H1 (cell line): ENCODE results near the gene SEMG2. TPM values are rescaled to one million over a fixed set of nuclear protein-coding genes. Genes with fewer than 3 reads are reported as not detected.

Experiments
- CHD7 ChIP-seq: fragments of 300-600 bp; sonication (generic); IDR thresholded peaks from 2 replicates; pipeline ENCODE4 v1.7.1; 2012; ENCODE audit warnings: low read length, moderate library complexity, mild to moderate bottlenecking, inconsistent platforms; ENCODE audit not compliant: insufficient replicate concordance
- polyA plus RNA-seq, 7 experiments: library from polyadenylated mRNA; depleted of rRNA in 3 of 7; stranded (reverse) in 5 of 7; unstranded in 2 of 7; fragments of >200 nt in 5 of 7; fragments of 200-250 nt in 2 of 7; gene quantifications; 1 replicate in 5 of 7; 2 replicates in 1 of 7; 4 replicates in 1 of 7; pipeline versions ENCODE4 v1.2.1 to v1.2.3, GENCODE V29; 2011 to 2013; ENCODE audit warnings: missing spikeins in 2 of 7, mixed read lengths in 2 of 7
- total RNA-seq: library from RNA; stranded (reverse); fragmentation: NEBNext Ultra II Directional; extraction: Animal tissue kit (Norgen Biotek cat#: 25700); gene quantifications from 2 replicates; pipeline ENCODE4 v1.2.1, GENCODE V29; 2021

SEMG2 gene
- total and polyA plus RNA-seq, 2 of the 8 experiments (the other 6 are each of a cell fraction or from before 2014, with no cell fraction given) = not detected

GRCh38 chr20:45173522-45173921 lies 47.7 kb upstream of the SEMG2 start (continued):
- no peak for TF ChIP-seq CHD7
